HUES48 (cell line): ENCODE measurements around the gene AKT3.

Experiments used
- H3K27ac ChIP-seq: one replicate; pipeline ENCODE4 v1.7.0; 2013; ENCODE audit warnings: low read depth, low read length, inconsistent platforms
- H3K27me3 ChIP-seq: 2 replicates; pipeline ENCODE4 v1.6.1; 2013; ENCODE audit warnings: mild to moderate bottlenecking, low read length; ENCODE audit not compliant: control insufficient read depth, insufficient read depth
- H3K36me3 ChIP-seq: 2 replicates; pipeline ENCODE4 v1.6.1; 2013; ENCODE audit warnings: low read length; ENCODE audit not compliant: control insufficient read depth, insufficient read depth
- H3K4me1 ChIP-seq: 2 replicates; pipeline ENCODE4 v1.6.1; 2013; ENCODE audit warnings: mild to moderate bottlenecking, low read length; ENCODE audit not compliant: control insufficient read depth, insufficient read depth
- H3K4me3 ChIP-seq: 2 replicates; pipeline ENCODE4 v1.5.1; 2013; ENCODE audit warnings: mild to moderate bottlenecking, low read depth, low read length
- H3K9ac ChIP-seq: 2 replicates; pipeline ENCODE4 v1.6.1; 2013; ENCODE audit warnings: mild to moderate bottlenecking, low read depth, low read length, moderate library complexity
- H3K9me3 ChIP-seq: 2 replicates; pipeline ENCODE4 v1.6.1; 2013; ENCODE audit warnings: low read length; ENCODE audit not compliant: control insufficient read depth, insufficient read depth

Gene AKT3

DNA sequence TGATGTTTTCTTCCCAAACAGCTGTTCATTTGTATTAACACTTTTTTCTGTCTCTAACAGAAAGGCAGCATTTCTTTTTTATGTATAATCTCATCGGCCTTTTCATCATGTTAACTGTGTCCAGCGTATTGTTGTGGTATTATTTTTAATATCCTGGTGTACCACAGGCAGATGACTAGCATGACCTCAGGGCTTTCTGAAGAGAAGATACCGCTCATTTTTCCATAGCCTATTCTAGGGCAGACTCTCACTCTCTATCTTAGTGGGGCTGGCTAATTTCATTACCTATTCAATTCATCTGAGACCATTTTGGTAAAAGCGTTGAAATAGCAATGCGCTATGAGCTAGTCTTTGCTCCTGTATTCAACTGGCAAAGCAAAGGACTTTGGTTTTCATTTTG, 384.3 kb downstream of the AKT3 start:
- Histone ChIP-seq H3K9ac (no peak overlapping the region), H3K27me3 (no peaks in the 10 kb centered on the region), H3K4me1 (peaks cover 10% of the 10 kb centered on the region), H3K4me3 (no peak overlapping the region), H3K27ac (no peak overlapping the region), H3K9me3 (no peaks in the 10 kb centered on the region), H3K36me3 (no peaks in the 10 kb centered on the region)

DNA sequence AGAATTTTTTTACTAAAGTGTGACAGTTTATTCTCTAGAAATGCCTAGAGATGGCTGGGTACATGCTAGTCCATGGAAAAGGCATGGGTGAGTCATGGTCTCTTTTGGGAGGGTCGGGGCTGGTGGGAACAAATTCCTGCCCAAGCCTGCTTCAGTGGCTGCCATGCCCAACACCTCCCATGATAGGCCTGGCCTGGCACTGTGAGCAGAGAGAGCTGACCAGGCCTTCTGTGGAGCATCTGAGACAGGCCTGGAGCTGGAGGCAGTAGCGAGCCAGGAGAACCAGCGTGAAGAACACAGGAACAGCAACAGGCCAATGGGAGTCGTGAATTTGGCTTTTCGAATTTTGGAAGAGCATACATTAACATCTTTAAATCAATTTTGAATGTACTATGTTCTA, 385.0 kb downstream of the AKT3 start:
- H3K27me3 ChIP-seq, result no peaks in the 10 kb centered on the region
- no peak overlapping the region for H3K4me3 ChIP-seq
- no peaks in the 10 kb centered on the region for H3K9me3 ChIP-seq
- no peak overlapping the region for H3K9ac ChIP-seq
- H3K4me1 ChIP-seq, result peaks cover 3% of the 10 kb centered on the region; the same call in 1 of the 2 replicates
- no peak overlapping the region for H3K27ac ChIP-seq
- no peaks in the 10 kb centered on the region for H3K36me3 ChIP-seq

DNA sequence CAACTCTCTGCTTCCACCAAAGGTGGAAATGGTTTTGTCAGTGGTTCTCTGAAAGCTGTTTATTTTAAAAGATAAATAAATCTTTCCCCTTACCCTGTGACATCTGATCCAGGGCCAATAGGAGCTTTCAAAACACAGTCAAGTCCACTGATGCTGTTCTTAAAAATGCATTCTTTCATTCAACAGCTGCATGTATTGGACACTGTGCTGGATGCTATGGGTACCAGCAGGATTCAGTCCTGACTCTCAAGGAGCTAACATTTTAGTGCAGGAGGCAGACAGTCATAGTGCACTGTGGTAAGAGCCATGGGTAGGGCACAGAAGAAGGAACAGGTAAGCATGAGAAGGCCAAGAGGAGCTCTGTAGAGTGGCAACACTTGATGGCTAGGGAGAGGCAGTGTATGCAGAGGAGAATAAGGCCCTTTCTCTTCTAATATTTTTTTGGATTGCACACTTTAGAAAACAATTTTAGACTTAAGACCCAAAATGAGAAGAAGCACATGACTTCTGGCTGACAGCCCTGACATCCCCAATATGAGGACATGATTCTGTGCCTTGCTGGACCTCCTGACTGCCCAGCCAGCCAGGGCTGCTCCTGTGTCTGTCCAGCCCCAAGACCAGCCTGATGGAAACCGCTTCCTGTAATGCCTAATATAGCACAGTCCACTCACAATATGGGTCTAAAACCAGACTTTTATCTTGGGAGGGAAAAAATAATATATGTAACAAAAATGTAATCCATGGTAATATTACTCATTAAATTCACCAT, 386.9 kb downstream of the AKT3 start:
- Histone ChIP-seq H3K9ac (no peak overlapping the region), H3K36me3 (no peaks in the 10 kb centered on the region), H3K27ac (no peak overlapping the region), H3K27me3 (no peaks in the 10 kb centered on the region), H3K9me3 (no peaks in the 10 kb centered on the region), H3K4me1 (no peaks in the 10 kb centered on the region), H3K4me3 (no peak overlapping the region)

DNA sequence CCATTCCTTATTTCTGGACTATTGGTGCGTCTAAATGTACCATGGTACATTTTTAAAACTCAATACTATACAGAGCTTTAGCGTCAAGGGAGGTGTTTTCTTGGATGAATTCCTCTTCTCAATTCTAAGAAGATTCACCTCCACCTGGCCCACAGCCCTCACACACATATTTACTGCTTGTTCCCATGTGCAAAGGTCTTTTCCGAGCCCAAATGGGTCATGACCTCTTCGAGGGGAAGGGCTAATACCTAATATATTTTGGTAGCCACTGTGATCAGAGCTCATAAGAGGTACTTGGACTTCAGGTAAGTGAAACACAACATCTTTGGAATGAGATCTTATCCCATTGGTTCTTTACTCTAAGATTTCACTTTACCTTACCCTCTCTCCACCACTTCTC, 388.3 kb downstream of the AKT3 start:
- Histone ChIP-seq H3K9ac (no peak overlapping the region), H3K4me1 (no peaks in the 10 kb centered on the region), H3K27me3 (no peaks in the 10 kb centered on the region), H3K36me3 (no peaks in the 10 kb centered on the region), H3K27ac (no peak overlapping the region), H3K9me3 (no peaks in the 10 kb centered on the region), H3K4me3 (no peak overlapping the region)

DNA sequence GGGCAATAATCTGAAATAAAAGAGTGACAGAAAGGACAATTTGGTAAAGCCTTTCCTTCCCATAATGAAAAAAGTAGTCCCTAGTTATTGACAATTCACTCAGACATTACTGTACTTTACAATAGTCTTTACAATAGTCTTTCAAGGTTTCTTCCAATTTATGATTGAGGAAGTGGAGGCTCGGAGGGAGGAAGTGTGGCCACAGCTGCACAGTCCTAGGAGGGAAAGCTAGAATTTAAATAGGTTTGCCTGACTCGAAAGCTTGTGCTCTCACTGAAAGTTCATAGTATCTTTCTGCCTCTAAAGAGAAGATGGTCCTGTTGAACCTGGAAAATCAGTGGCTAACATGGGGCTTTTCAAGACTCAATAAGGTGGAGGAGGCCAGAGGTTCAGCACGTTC, 391.0 kb downstream of the AKT3 start:
- Histone ChIP-seq H3K4me1 (no peaks in the 10 kb centered on the region), H3K27ac (no peak overlapping the region), H3K36me3 (no peaks in the 10 kb centered on the region), H3K4me3 (no peak overlapping the region), H3K9me3 (no peaks in the 10 kb centered on the region), H3K27me3 (no peaks in the 10 kb centered on the region), H3K9ac (no peak overlapping the region)

DNA sequence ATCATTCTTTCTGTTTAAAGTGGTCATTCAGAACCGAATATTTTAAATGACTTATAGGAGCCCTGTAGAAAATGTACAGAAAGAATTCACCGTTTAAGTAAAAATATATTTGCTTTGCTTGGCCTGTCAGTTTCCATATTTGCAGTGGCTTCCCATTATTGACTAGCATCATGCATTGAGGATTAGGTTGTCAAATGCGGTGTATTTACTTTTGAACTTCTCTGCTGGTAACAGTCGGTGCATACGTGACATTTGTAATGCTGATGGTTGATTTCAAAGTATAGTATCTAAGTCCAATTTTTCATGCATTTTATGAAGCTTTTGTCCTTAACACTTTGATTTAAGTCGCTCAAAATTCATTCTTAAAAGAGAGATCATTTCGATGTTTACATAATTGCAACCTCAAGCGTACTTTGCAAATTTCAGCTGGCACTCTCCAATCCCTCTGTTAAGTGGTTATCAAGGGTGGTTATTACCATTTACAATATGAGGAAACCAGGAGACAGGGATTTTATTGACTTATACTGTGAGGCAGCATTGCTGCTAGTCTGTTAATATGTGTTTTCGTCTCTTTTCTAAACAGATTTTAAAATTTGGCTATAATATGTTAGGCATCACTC, 392.6 kb downstream of the AKT3 start:
- no peak overlapping the region for H3K27ac ChIP-seq
- H3K9ac ChIP-seq, result no peak overlapping the region
- H3K4me3 ChIP-seq, result no peak overlapping the region
- no peaks in the 10 kb centered on the region for H3K4me1 ChIP-seq
- no peaks in the 10 kb centered on the region for H3K27me3 ChIP-seq
- no peaks in the 10 kb centered on the region for H3K36me3 ChIP-seq
- no peaks in the 10 kb centered on the region for H3K9me3 ChIP-seq

DNA sequence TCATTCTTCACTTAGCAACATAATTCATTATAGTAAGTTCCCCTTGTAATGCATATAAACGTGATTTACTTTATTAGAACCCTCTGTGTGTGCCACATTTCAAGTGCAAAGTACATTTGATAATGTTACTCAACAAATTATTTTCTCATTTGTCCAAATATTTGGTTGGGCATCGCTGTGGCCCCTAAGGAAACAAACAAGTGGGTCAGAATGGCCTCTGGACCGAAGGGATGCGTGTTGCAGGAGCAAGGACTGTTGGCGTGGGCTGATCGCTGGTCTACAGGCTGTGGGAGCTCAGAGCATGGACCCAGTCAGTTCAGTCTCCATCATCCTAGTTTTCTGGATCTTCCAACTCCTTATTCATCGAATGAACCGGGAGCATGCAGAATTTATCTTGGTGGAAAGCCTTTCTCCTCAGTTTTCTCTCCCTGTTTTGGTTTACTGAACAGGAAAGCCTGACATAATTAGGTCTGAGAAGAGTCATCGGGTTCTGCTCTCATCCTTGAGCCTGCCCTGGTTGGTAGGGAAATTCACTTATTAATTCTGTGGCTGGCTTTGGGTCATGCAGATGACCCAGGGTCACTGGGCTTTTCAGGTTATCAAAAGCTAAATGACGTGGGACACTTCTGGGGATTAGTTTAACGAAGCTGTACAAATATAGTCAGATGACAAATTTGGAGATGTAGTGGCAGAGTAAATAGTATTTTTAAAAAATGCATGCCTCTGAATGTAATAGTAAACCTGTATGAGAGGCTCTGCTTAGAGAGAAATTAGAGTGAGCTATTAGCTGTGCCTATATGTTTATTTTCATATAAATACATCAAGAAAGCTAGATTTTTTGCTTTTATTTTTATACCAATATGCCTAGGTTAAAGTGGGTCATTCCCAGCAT, 394.0 kb downstream of the AKT3 start:
- no peak overlapping the region for H3K9ac ChIP-seq
- H3K9me3 ChIP-seq, result no peaks in the 10 kb centered on the region
- H3K36me3 ChIP-seq, result no peaks in the 10 kb centered on the region
- H3K4me3 ChIP-seq, result no peak overlapping the region
- no peaks in the 10 kb centered on the region for H3K27me3 ChIP-seq
- H3K27ac ChIP-seq, result no peak overlapping the region
- H3K4me1 ChIP-seq, result no peaks in the 10 kb centered on the region

DNA sequence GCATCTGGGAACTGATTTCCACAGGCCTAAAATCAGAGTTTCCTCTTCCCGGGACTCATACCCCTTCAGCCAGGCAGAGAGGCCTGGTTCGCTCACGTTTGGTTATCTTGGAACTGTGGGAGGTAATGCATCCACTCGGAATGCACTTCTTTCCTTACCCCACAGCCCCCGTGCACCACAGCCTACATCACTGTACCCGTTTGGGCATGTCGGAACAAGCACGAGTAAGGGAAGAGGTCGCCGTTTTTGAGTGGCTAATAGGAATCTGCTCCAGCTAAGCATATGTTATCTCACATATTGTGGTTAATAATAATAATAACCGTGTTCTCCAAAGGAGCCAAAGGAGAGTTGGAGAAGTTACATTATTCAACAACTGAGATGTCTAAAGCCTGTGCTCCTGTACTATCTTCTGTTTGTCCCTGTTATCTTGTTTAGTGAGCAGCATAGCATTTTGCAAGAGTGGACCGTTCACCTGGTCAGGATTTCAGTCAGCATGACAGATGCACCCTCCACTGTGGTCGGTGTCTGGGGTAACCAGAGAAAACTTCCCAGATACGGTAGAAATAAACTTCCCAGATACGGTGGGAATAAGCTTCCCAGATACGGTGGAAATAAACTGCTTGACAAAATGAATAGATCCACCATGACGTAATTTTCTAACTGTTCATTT, 395.6 kb downstream of the AKT3 start:
- Histone ChIP-seq H3K9ac (no peak overlapping the region), H3K9me3 (no peaks in the 10 kb centered on the region), H3K36me3 (no peaks in the 10 kb centered on the region), H3K4me1 (no peaks in the 10 kb centered on the region), H3K27ac (no peak overlapping the region), H3K27me3 (no peaks in the 10 kb centered on the region), H3K4me3 (no peak overlapping the region)

DNA sequence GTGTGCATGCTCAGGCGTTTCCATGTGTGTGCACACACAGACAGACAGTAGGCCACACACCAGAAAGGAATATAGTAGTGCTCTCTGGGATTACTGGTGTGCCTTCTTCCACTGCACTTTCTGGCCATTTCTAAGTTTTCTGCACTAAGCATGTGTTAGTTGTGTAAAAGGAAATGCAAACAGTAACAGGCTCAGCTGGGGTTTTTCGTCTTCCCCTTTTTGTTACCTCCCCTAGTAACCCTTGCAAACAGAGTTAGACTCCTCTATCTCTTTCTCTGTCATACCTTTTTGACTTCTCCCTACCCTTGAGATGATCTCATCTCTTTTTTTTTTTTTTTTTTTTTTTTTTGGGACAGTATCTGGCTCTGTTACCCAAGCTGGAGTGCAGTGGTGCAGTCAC, 398.0 kb downstream of the AKT3 start:
- H3K27me3 ChIP-seq, result no peaks in the 10 kb centered on the region
- H3K9me3 ChIP-seq, result no peaks in the 10 kb centered on the region
- no peak overlapping the region for H3K4me3 ChIP-seq
- no peak overlapping the region for H3K27ac ChIP-seq
- no peak overlapping the region for H3K9ac ChIP-seq
- H3K4me1 ChIP-seq, result no peaks in the 10 kb centered on the region
- H3K36me3 ChIP-seq, result no peaks in the 10 kb centered on the region

DNA sequence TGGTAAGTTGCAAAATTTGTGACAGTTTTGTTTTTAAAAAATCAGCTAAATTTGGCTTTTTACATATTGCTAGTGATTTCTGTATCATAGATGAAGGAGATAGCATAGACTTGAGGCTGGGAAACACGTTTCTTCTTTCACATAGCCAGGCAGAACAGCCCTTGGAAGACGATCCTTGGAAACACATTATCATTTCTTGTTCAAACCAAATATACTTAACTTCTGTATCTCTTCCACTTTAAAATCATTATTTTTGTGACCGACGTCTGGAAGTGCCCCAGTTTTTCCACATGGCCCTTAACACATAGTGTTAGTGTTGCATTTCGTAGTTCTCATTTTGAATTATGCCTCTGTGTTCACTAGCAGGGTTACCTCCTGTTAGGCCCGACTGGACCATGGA, 400.7 kb downstream of the AKT3 start:
- no peaks in the 10 kb centered on the region for H3K4me1 ChIP-seq

More for the DNA sequence above, 400.7 kb downstream of the AKT3 start:
- Histone ChIP-seq H3K27me3 (no peaks in the 10 kb centered on the region), H3K27ac (no peak overlapping the region), H3K9me3 (no peaks in the 10 kb centered on the region), H3K4me3 (no peak overlapping the region), H3K9ac (no peak overlapping the region), H3K36me3 (no peaks in the 10 kb centered on the region)
